ENCODE data around the gene OVAAL. TPM values are rescaled to one million over a fixed set of nuclear protein-coding genes. Genes with fewer than 3 reads are reported as not detected.

OVAAL gene
- total and polyA plus RNA-seq, 2 donors (not counting 1 experiment from before 2014, with no cell fraction given), result not detected

DNA sequence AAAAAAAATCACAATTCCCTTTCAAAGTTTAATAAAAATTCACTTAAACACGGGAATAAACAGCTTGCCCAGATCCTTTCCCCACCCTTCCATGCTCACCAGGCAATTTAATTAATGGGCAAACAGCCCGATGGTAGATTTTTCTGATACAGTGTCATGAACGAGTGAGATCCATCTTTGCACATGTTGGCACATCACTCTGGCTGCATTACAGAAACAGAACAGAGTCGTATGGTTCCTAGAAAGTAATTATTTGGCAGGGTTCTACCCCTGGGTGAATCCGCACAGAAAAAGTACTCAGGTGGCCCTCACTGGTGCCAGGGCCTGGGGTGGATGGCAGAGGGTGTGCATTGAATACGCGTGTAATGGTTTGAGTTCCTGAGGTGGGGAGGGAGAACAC, 24.6 kb upstream of the OVAAL start:
- ATAC-seq (ENCODE audit: low read depth) (no peak), DNase-seq (no peak)
- Histone ChIP-seq H3K9me3 (ENCODE audit: control extremely low read depth in 1 of 3, control insufficient read depth in 2 of 3, insufficient read depth in 1 of 3, low read length in 2 of 3) (no peaks in the 10 kb centered on the region), H3K27me3 (replicated peaks in 1 of 4; ENCODE audit: control extremely low read depth in 1 of 4, control insufficient read depth in 3 of 4, insufficient read depth in 4 of 4, low read length in 3 of 4) (peaks cover 0 to 4% (median 0%) of the 10 kb centered on the region in 4 experiments), H3K79me2 (ENCODE audit: control insufficient read depth, insufficient read depth, low read length) (no peaks in the 10 kb centered on the region), H3K4me3 (ENCODE audit: control extremely low read depth in 1 of 5, extremely low read depth in 1 of 5, insufficient read depth in 1 of 5, low read depth in 2 of 5, low read length in 4 of 5) (no peak overlapping the region), H3K27ac (ENCODE audit: low read length in 2 of 2) (no peak overlapping the region), H2AFZ (ENCODE audit: insufficient read depth, low read depth, low read length, poor library complexity, severe bottlenecking) (no peak overlapping the region), H3K4me2 (replicated peaks; ENCODE audit: low read depth, low read length, poor library complexity, severe bottlenecking) (no peak overlapping the region), H3K9ac (ENCODE audit: low read length) (no peak overlapping the region), H4K20me1 (ENCODE audit: control insufficient read depth, insufficient read depth, low read length, poor library complexity, severe bottlenecking) (no peaks in the 10 kb centered on the region), H3K4me1 (ENCODE audit: control insufficient read depth in 2 of 2, insufficient read depth in 2 of 2, low read length in 2 of 2) (no peaks in the 10 kb centered on the region), H3K36me3 (replicated peaks in 1 of 2; ENCODE audit: control extremely low read depth in 1 of 2, control insufficient read depth in 1 of 2, extremely low read depth in 1 of 2, insufficient read depth in 2 of 2, low read length in 1 of 2) (no peaks in the 10 kb centered on the region)
- POLR2A ChIA-PET, result no interaction called here
- Mint-ChIP-seq H3K4me3 (no peak overlapping the region), H3K4me1 (no peaks in the 10 kb centered on the region), H3K27ac (no peak overlapping the region), H3K9me3 (ENCODE audit: insufficient read depth) (no peaks in the 10 kb centered on the region), H3K27me3 (peaks cover 11% of the 10 kb centered on the region)
- TF ChIP-seq, protein P1, sequence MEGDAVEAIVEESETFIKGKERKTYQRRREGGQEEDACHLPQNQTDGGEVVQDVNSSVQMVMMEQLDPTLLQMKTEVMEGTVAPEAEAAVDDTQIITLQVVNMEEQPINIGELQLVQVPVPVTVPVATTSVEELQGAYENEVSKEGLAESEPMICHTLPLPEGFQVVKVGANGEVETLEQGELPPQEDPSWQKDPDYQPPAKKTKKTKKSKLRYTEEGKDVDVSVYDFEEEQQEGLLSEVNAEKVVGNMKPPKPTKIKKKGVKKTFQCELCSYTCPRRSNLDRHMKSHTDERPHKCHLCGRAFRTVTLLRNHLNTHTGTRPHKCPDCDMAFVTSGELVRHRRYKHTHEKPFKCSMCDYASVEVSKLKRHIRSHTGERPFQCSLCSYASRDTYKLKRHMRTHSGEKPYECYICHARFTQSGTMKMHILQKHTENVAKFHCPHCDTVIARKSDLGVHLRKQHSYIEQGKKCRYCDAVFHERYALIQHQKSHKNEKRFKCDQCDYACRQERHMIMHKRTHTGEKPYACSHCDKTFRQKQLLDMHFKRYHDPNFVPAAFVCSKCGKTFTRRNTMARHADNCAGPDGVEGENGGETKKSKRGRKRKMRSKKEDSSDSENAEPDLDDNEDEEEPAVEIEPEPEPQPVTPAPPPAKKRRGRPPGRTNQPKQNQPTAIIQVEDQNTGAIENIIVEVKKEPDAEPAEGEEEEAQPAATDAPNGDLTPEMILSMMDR (IDR thresholded peaks at IDR 0.05), result no peak
- no peak for TF ChIP-seq EZH2 (IDR thresholded peaks at IDR 0.05; ENCODE audit: borderline replicate concordance, insufficient read depth, low read depth, low read length, poor library complexity, severe bottlenecking)
- intact Hi-C loops (cut with micrococcal nuclease), result loop anchor here (5.0 kb wide), 1 partner anchor 328 kb away; no protein-coding TSS in a partner anchor
- CTCF ChIA-PET, result interaction anchor here (1.0 to 15.0 kb wide), 4 partner anchors 17 to 328 kb away, joined by 3 to 210 read pairs (median 30); no protein-coding TSS in a partner anchor
- WGBS (ENCODE audit: insufficient coverage), result 93% methylated on average over 4 of the region's 7 CpGs

DNA sequence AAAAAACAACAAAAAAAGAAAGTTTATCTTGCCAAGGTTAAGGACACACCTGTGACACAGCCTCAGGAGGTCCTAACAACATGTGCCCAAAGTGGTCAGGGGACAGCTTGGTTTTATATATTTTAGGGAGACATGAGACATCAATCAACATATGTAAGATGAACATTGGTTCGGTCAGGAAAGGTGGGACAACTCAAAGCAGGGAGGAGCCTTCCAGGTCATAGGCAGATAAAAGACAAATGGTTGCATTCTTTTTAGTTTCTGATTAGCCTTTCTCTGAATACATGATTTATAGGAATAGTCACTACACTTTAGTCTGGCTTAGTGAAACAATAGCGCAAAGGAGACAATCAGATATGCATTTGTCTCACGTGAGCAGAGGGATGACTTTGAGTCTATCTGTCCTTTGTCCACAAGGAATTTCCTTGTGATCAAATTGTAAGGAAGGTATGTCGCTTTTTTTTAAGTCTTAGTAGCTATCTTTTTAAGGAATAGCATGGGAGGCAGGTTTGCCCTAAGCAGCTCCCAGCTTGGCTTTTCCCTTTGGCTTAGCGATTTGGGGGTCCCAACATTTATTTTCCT, 23.3 kb upstream of the OVAAL start:
- ATAC-seq (ENCODE audit: low read depth), result no peak

More for the DNA sequence above, 23.3 kb upstream of the OVAAL start:
- ChIA-PET CTCF (interaction anchor here (0.9 to 15.0 kb wide), 2 partner anchors 318 to 327 kb away, joined by 5 to 210 read pairs; no protein-coding TSS in a partner anchor), POLR2A (no interaction called here)
- Histone ChIP-seq H3K9me3 (ENCODE audit: control extremely low read depth in 1 of 3, control insufficient read depth in 2 of 3, insufficient read depth in 1 of 3, low read length in 2 of 3) (no peaks in the 10 kb centered on the region), H2AFZ (ENCODE audit: insufficient read depth, low read depth, low read length, poor library complexity, severe bottlenecking) (no peak overlapping the region), H3K27ac (ENCODE audit: low read length in 2 of 2) (no peak overlapping the region), H3K4me1 (ENCODE audit: control insufficient read depth in 2 of 2, insufficient read depth in 2 of 2, low read length in 2 of 2) (no peaks in the 10 kb centered on the region), H3K79me2 (ENCODE audit: control insufficient read depth, insufficient read depth, low read length) (no peaks in the 10 kb centered on the region), H4K20me1 (ENCODE audit: control insufficient read depth, insufficient read depth, low read length, poor library complexity, severe bottlenecking) (no peaks in the 10 kb centered on the region), H3K4me2 (replicated peaks; ENCODE audit: low read depth, low read length, poor library complexity, severe bottlenecking) (no peak overlapping the region), H3K27me3 (replicated peaks in 1 of 4; ENCODE audit: control extremely low read depth in 1 of 4, control insufficient read depth in 3 of 4, insufficient read depth in 4 of 4, low read length in 3 of 4) (peaks cover 0 to 4% (median 0%) of the 10 kb centered on the region in 4 experiments), H3K36me3 (replicated peaks in 1 of 2; ENCODE audit: control extremely low read depth in 1 of 2, control insufficient read depth in 1 of 2, extremely low read depth in 1 of 2, insufficient read depth in 2 of 2, low read length in 1 of 2) (no peaks in the 10 kb centered on the region), H3K4me3 (ENCODE audit: control extremely low read depth in 1 of 5, extremely low read depth in 1 of 5, insufficient read depth in 1 of 5, low read depth in 2 of 5, low read length in 4 of 5) (no peak overlapping the region), H3K9ac (ENCODE audit: low read length) (no peak overlapping the region)
- H3K27ac Mint-ChIP-seq, result no peak overlapping the region
- TF ChIP-seq EZH2 (IDR thresholded peaks at IDR 0.05; ENCODE audit: borderline replicate concordance, insufficient read depth, low read depth, low read length, poor library complexity, severe bottlenecking), result no peak
- TF ChIP-seq, protein P1 (IDR thresholded peaks at IDR 0.05), result no peak
- no peaks in the 10 kb centered on the region for H3K4me1 Mint-ChIP-seq
- H3K4me3 Mint-ChIP-seq, result no peak overlapping the region
- no peak for DNase-seq
- 96% methylated on average over 4 of the region's 5 CpGs for WGBS (ENCODE audit: insufficient coverage)
- intact Hi-C loops (cut with micrococcal nuclease), result no loop called here
- H3K27me3 Mint-ChIP-seq, result peaks cover 11% of the 10 kb centered on the region
- no peaks in the 10 kb centered on the region for H3K9me3 Mint-ChIP-seq (ENCODE audit: insufficient read depth)
